ENCODE data around the gene C1orf159.

C1orf159 gene

DNA sequence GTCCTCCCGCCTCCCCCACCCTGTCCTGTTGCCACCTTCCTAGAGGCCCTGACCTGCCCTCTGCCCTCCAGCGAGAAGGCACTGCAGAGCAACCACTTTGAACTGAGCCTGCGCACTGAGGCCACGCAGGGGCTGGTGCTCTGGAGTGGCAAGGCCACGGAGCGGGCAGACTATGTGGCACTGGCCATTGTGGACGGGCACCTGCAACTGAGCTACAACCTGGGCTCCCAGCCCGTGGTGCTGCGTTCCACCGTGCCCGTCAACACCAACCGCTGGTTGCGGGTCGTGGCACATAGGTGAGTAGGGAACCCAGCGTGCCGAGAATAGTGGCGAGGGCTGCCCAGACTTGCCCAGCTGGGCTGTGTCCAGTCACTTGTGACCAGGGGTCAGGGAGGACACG, 62.2 kb downstream of the C1orf159 start:
- Histone ChIP-seq H3K4me3 (no peak overlapping the region), H3K27me3 (peaks cover 0 to 24% of the 10 kb centered on the region in 2 donors), H3K9me3 (no peaks in the 10 kb centered on the region), H3K4me1 (peaks cover 0 to 5% (median 3%) of the 10 kb centered on the region in 4 donors), H3K27ac (no peak overlapping the region), H3K36me3 (peaks cover 0 to 62% (median 20%) of the 10 kb centered on the region in 3 donors)
- DNase-seq: no peak
- intact Hi-C loops (cut with DNase I; ENCODE audit: low total_unique reads): no loop called here
- TF ChIP-seq, protein P1, sequence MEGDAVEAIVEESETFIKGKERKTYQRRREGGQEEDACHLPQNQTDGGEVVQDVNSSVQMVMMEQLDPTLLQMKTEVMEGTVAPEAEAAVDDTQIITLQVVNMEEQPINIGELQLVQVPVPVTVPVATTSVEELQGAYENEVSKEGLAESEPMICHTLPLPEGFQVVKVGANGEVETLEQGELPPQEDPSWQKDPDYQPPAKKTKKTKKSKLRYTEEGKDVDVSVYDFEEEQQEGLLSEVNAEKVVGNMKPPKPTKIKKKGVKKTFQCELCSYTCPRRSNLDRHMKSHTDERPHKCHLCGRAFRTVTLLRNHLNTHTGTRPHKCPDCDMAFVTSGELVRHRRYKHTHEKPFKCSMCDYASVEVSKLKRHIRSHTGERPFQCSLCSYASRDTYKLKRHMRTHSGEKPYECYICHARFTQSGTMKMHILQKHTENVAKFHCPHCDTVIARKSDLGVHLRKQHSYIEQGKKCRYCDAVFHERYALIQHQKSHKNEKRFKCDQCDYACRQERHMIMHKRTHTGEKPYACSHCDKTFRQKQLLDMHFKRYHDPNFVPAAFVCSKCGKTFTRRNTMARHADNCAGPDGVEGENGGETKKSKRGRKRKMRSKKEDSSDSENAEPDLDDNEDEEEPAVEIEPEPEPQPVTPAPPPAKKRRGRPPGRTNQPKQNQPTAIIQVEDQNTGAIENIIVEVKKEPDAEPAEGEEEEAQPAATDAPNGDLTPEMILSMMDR (IDR thresholded peaks at IDR 0.05): no peak

DNA sequence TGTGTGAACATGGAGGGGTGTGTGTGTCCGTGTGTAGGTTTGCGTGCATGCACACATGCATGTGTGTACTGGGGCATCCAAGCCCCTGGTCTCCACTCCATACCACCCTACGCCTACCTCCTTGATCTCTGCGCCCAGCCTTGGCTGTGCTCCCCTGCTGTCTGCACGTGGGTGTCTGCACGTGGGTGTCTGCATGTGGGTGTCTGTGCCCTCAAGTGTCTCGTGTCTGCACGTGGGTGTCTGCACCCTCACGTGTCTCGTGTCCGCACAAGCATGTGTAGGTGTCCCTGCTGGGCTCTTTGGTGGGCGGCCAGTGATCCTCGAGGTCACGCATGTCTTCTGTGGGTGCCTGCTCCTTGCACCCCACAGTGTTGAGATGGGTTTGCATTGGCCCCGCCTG, 62.9 kb downstream of the C1orf159 start:
- H3K36me3 ChIP-seq: peaks cover 0 to 65% (median 20%) of the 10 kb centered on the region in 3 donors
- TF ChIP-seq, protein P1 (IDR thresholded peaks at IDR 0.05): no peak
- no peak for DNase-seq
- no peak overlapping the region for H3K27ac ChIP-seq
- peaks cover 0 to 17% of the 10 kb centered on the region in 2 donors for H3K27me3 ChIP-seq
- no peak overlapping the region for H3K4me3 ChIP-seq
- H3K9me3 ChIP-seq: no peaks in the 10 kb centered on the region
- intact Hi-C loops (cut with DNase I; ENCODE audit: low total_unique reads): no loop called here
- no peaks in the 10 kb centered on the region for H3K4me1 ChIP-seq

DNA sequence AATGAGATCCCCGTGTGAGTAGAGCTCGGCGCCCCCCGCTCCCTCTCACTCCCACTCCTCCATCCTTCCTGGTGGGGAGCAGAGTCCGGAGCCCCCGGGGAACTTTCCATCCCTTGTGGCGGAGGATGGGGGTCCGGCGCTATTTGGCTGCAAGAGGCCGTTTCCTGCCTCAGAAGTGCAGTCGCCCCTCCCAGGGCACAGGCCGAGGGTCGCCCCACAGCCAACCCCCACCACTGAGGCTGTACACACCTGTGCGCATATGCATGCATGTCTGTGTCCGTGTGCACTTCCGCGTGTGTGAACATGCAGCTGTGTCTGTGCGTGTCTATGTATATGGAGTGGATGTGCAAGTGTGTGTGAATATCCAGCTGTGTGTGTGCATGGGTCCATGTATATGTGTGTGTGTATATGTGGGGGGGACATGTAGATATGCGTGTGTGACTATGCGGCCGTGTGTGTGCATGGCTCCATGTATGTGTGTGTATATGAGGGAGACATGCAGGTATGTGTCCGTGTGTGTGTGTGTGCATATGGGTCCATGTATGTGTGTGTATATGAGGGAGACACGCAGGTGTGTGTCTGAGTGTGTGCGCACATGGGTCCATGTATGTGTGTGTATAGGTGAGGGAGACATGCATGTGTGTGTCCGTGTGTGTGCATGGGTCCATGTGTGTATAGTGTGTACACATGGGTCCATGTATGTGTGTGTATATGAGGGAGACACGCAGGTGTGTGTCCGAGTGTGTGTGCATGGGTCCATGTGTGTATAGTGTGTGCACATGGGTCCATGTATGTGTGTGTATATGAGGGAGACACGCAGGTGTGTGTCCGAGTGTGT, 63.7 kb downstream of the C1orf159 start:
- intact Hi-C loops (cut with DNase I; ENCODE audit: low total_unique reads): no loop called here
- H3K36me3 ChIP-seq: peaks cover 0 to 73% (median 23%) of the 10 kb centered on the region in 3 donors
- no peak overlapping the region for H3K4me3 ChIP-seq
- H3K4me1 ChIP-seq: no peaks in the 10 kb centered on the region
- no peak for DNase-seq
- no peaks in the 10 kb centered on the region for H3K9me3 ChIP-seq
- peaks cover 0 to 9% of the 10 kb centered on the region in 2 donors for H3K27me3 ChIP-seq
- TF ChIP-seq, protein P1 (IDR thresholded peaks at IDR 0.05): no peak
- H3K27ac ChIP-seq: no peak overlapping the region

DNA sequence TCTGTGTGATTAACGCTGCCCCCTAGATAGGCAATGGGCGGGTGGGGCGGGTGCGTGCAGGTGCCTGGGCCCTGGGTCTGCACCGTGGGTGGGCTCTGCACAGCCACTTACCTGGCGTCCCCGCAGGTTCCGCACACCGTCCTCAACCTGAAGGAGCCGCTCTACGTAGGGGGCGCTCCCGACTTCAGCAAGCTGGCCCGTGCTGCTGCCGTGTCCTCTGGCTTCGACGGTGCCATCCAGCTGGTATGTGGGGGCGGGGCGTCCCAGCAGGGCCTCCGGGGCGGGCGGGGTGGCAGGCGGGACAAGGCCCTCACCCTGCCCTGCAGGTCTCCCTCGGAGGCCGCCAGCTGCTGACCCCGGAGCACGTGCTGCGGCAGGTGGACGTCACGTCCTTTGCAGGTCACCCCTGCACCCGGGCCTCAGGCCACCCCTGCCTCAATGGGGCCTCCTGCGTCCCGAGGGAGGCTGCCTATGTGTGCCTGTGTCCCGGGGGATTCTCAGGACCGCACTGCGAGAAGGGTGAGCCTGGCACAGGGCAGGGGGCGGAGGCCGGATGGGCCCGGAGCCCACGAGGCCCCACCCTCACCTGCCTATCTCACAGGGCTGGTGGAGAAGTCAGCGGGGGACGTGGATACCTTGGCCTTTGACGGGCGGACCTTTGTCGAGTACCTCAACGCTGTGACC, 64.6 kb downstream of the C1orf159 start:
- H3K4me3 ChIP-seq: no peak overlapping the region
- no peak overlapping the region for H3K27ac ChIP-seq
- TF ChIP-seq, protein P1 (IDR thresholded peaks at IDR 0.05): no peak
- intact Hi-C loops (cut with DNase I; ENCODE audit: low total_unique reads): no loop called here
- no peaks in the 10 kb centered on the region for H3K4me1 ChIP-seq
- H3K27me3 ChIP-seq: no peaks in the 10 kb centered on the region
- no peak for DNase-seq
- H3K9me3 ChIP-seq: no peaks in the 10 kb centered on the region
- H3K36me3 ChIP-seq: peaks cover 0 to 83% (median 33%) of the 10 kb centered on the region in 3 donors

DNA sequence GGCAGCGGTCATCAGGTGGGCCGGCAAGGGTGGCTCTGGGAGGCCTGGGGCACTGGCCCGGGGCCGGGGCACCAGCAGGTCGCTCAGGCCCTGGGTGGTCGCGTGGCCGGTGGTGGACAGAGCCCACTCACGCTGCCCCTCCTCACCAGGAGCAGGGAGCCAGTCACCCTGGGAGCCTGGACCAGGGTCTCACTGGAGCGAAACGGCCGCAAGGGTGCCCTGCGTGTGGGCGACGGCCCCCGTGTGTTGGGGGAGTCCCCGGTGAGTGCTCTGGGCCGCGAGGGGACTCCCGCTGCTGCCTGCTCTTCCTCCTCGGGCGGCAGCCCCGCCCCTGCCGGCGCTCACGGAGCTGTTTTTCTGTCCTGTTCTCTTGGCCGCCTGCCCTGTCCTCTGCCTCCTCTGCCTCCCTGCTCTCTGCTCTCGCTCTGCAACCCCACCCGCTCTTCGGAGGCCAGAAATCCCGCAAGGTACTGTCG, 65.3 kb downstream of the C1orf159 start:
- no peaks in the 10 kb centered on the region for H3K4me1 ChIP-seq
- no peak overlapping the region for H3K4me3 ChIP-seq
- intact Hi-C loops (cut with DNase I; ENCODE audit: low total_unique reads): no loop called here
- no peak overlapping the region for H3K27ac ChIP-seq
- no peaks in the 10 kb centered on the region for H3K27me3 ChIP-seq
- H3K9me3 ChIP-seq: no peaks in the 10 kb centered on the region
- no peak for DNase-seq
- TF ChIP-seq, protein P1 (IDR thresholded peaks at IDR 0.05): no peak
- H3K36me3 ChIP-seq: peaks cover 0 to 89% (median 39%) of the 10 kb centered on the region in 3 donors

All from tibial artery (tissue), 4 donors.